ENCODE data around the gene PDSS2.
"Not testable (repeated sequence)": the region's sequence is repeated elsewhere in the genome, so short reads cannot be mapped to it uniquely, and the experiment has no call there.

PDSS2 gene

GRCh38 chr6:107209406-107210305, 249.7 kb downstream of the PDSS2 start:
- no peak for DNase-seq (ENCODE audit: low read depth)
- TF ChIP-seq MYC (IDR thresholded peaks at IDR 0.05; ENCODE audit: low read depth, low read length) (no peak), POLR2A (IDR thresholded peaks at IDR 0.05; ENCODE audit: extremely low read depth, insufficient read length) (no peak), CTCF (IDR thresholded peaks at IDR 0.05; ENCODE audit: low read depth, low read length) (no peak), MAX (IDR thresholded peaks at IDR 0.05; ENCODE audit: low read depth, low read length) (no peak)
- H3K4me3 ChIP-seq (ENCODE audit: low read depth, low read length), result no peak overlapping the region

GRCh38 chr6:107207251-107207873, 252.0 kb downstream of the PDSS2 start:
- no peak for TF ChIP-seq POLR2A (IDR thresholded peaks at IDR 0.05; ENCODE audit: extremely low read depth, insufficient read length)
- TF ChIP-seq CTCF (IDR thresholded peaks at IDR 0.05; ENCODE audit: low read depth, low read length), result no peak
- no peak for TF ChIP-seq MYC (IDR thresholded peaks at IDR 0.05; ENCODE audit: low read depth, low read length)
- no peak for TF ChIP-seq MAX (IDR thresholded peaks at IDR 0.05; ENCODE audit: low read depth, low read length)
- DNase-seq (ENCODE audit: low read depth), result no peak
- no peak overlapping the region for H3K4me3 ChIP-seq (ENCODE audit: low read depth, low read length)

- DNase-seq (ENCODE audit: low read depth), result no peak
- no peak overlapping the region for H3K4me3 ChIP-seq (ENCODE audit: low read depth, low read length)
- TF ChIP-seq MYC (IDR thresholded peaks at IDR 0.05; ENCODE audit: low read depth, low read length) (no peak), POLR2A (IDR thresholded peaks at IDR 0.05; ENCODE audit: extremely low read depth, insufficient read length) (no peak)
These were observed 254.0 kb downstream of the PDSS2 start for GRCh38 chr6:107205058-107205998.

GRCh38 chr6:107202876-107203468, 256.4 kb downstream of the PDSS2 start:
- DNase-seq (ENCODE audit: low read depth), result no peak
- TF ChIP-seq MYC (IDR thresholded peaks at IDR 0.05; ENCODE audit: low read depth, low read length) (no peak), MAX (IDR thresholded peaks at IDR 0.05; ENCODE audit: low read depth, low read length) (no peak), POLR2A (IDR thresholded peaks at IDR 0.05; ENCODE audit: extremely low read depth, insufficient read length) (no peak), CTCF (IDR thresholded peaks at IDR 0.05; ENCODE audit: low read depth, low read length) (no peak)

GRCh38 chr6:107198631-107199416, 260.5 kb downstream of the PDSS2 start:
- no peak for DNase-seq (ENCODE audit: low read depth)
- H3K4me3 ChIP-seq (ENCODE audit: low read depth, low read length), result no peak overlapping the region
- no peak for TF ChIP-seq MYC (IDR thresholded peaks at IDR 0.05; ENCODE audit: low read depth, low read length)

More at GRCh38 chr6:107202876-107203468, 256.4 kb downstream of the PDSS2 start:
- no peak overlapping the region for H3K4me3 ChIP-seq (ENCODE audit: low read depth, low read length)

- TF ChIP-seq MAX (IDR thresholded peaks at IDR 0.05; ENCODE audit: low read depth, low read length), result no peak
- no peak for TF ChIP-seq CTCF (IDR thresholded peaks at IDR 0.05; ENCODE audit: low read depth, low read length)
- no peak for TF ChIP-seq POLR2A (IDR thresholded peaks at IDR 0.05; ENCODE audit: extremely low read depth, insufficient read length)
- no peak for TF ChIP-seq MYC (IDR thresholded peaks at IDR 0.05; ENCODE audit: low read depth, low read length)
- DNase-seq (ENCODE audit: low read depth), result peak; percentile 2
- no peak overlapping the region for H3K4me3 ChIP-seq (ENCODE audit: low read depth, low read length)
These were observed 263.2 kb downstream of the PDSS2 start for GRCh38 chr6:107196152-107196551.

GRCh38 chr6:107194723-107195122, 264.6 kb downstream of the PDSS2 start:
- not testable (repeated sequence) for DNase-seq (ENCODE audit: low read depth); H3K4me3 ChIP-seq (ENCODE audit: low read depth, low read length)
